HUES64 (cell line): ENCODE results near the gene SLC5A2.

Experiments
- H3K27ac ChIP-seq: 2 replicates; pipeline ENCODE4 v1.7.0; 2013; ENCODE audit warnings: low read depth, low read length, inconsistent platforms
- H3K27me3 ChIP-seq: 2 replicates; pipeline ENCODE4 v1.6.1; 2013; ENCODE audit warnings: mild to moderate bottlenecking, low read length; ENCODE audit not compliant: insufficient read depth
- H3K36me3 ChIP-seq: 2 replicates; pipeline ENCODE4 v1.6.1; 2013; ENCODE audit warnings: mild to moderate bottlenecking, low read length; ENCODE audit not compliant: insufficient read depth
- H3K4me1 ChIP-seq: 2 replicates; pipeline ENCODE4 v1.6.1; 2013; ENCODE audit warnings: mild to moderate bottlenecking, low read length, moderate library complexity; ENCODE audit not compliant: insufficient read depth
- H3K4me3 ChIP-seq: 2 replicates; pipeline ENCODE4 v1.5.1; 2013; ENCODE audit warnings: mild to moderate bottlenecking, low read length, moderate library complexity
- H3K9ac ChIP-seq: 2 replicates; pipeline ENCODE4 v1.6.1; 2013; ENCODE audit warnings: mild to moderate bottlenecking, low read depth, low read length
- H3K9me3 ChIP-seq: 2 replicates; pipeline ENCODE4 v1.6.1; 2013; ENCODE audit warnings: low read depth, low read length; ENCODE audit not compliant: insufficient read depth
- WGBS: fragments of 150-250, 120-280 bp; methylation state at CpG from one replicate; pipeline ENCODE4 v1.1.7; 2013; ENCODE audit warnings: missing lambda C conversion rate; 5-methylcytosine and 5-hydroxymethylcytosine counted together

Gene SLC5A2

DNA sequence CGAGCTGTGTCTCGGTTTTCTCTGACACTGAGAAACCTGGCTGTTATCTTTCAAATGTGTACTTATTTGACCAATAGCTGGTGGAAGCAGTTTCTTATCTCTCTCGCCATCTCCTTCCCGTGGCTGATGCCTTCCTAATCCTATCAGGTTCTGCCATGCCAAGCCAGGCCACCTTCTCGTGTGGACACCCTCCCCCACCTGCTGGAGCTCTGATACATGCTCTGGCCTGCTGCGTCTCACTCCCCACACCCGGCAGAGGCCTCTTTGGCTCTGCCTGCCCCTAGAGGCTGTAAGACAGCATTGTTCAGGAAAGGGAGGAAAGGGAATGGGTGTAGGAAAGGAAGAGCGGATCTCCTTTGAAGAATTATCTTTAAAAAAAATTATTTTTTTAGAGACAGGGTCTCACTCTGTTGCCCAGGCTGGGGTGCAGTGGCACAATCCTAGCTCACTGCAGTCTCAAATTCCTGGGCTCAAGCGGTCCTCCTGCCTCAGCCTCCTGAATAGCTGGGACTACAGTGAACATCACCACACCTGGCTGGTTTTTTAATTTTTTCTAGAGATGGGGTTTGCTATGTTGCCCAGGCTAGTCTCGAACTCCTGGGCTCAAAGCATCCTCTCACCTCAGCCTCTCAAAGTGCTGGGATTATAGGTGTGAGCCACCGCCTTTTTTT lies 31.1 kb upstream of the SLC5A2 start:
- no peak overlapping the region for H3K4me3 ChIP-seq
- no peak overlapping the region for H3K27ac ChIP-seq
- no peaks in the 10 kb centered on the region for H3K27me3 ChIP-seq
- H3K4me1 ChIP-seq, result peaks cover 27% of the 10 kb centered on the region
- 41% methylated on average over 8 of the region's 11 CpGs for WGBS
- H3K9ac ChIP-seq, result no peak overlapping the region
- H3K9me3 ChIP-seq, result no peaks in the 10 kb centered on the region
- H3K36me3 ChIP-seq, result 0 out of 2 replicates have a peak, but pooled peaks cover 4% of the 10 kb centered on the region

DNA sequence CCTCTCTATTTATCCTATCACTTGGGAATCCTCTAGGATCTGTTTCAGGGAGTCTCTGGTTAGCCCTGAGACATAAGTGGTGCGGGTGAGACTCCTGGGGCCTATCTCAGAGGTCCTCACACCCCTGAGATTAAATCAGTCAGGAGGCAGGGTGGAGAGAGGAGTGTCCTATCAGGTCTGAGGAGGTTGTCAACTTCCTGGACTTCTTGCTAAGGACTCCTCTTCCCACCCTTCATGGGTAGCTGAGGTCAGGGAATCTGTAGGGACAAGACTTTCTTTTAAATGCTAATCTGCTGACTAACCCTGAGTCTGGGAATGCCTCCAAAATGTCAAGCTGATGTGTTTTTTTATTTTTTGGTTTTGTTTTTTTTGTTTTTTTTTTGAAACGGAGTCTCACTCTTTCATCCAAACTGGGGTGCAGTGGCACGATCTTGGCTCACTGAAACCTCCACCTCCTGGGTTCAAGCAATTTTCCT lies 30.3 kb upstream of the SLC5A2 start:
- peak overlapping the region; percentile 21; the same call in 1 of the 2 replicates for H3K27ac ChIP-seq
- 48% methylated on average over 3 of the region's 3 CpGs for WGBS
- H3K9ac ChIP-seq, result no peak overlapping the region
- no peaks in the 10 kb centered on the region for H3K27me3 ChIP-seq
- H3K4me1 ChIP-seq, result peaks cover 27% of the 10 kb centered on the region
- H3K4me3 ChIP-seq, result no peak overlapping the region
- H3K9me3 ChIP-seq, result no peaks in the 10 kb centered on the region
- H3K36me3 ChIP-seq, result 0 out of 2 replicates have a peak, but pooled peaks cover 4% of the 10 kb centered on the region

DNA sequence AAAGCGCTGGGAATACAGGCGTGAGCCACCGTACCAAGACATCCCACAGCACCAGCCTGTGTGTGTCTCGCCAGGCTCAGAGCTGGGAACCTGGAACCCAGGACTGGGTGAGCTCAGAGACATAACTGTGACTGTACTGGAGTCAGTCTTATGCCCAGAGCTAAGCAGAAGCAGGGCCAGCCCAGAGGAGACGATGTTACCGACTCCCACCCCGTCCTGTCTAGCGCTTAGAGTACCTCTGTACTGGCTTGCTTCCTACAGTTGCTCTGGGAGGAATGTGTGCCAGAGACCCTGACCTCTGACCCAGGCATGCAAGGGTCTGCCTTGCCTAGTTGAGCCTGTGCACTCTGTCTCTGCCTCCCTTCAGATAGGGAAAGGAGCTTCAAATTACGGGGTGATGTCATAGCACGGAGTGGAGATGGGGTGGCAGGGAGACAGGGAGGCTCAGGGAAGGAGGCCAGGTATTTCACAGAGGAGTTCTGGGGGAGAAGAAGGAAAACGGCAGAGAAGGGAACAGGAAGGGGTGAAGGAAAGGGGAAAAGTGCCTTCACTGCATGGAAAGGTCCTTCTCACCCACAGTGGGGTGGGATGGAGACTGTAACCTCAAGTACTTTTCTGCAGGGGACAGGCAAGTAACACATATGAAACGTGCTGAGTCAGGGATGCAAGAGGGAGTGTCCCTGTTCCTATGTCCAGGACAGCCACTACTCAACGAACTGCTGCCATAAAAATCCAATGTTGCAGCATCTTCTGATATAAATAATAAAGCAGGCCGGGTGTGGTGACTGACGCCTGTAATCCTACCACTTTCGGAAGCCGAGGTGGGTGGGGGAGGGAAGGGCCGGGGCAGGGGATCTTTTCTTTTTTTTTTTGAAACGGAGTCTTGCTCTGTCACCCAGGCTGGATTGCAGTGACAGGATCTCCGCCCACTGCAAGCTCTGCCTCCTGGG lies 29.4 kb upstream of the SLC5A2 start:
- 38% methylated on average over 20 of the region's 20 CpGs for WGBS
- peak overlapping the region; percentile 24; the same call in 1 of the 2 replicates for H3K27ac ChIP-seq

DNA sequence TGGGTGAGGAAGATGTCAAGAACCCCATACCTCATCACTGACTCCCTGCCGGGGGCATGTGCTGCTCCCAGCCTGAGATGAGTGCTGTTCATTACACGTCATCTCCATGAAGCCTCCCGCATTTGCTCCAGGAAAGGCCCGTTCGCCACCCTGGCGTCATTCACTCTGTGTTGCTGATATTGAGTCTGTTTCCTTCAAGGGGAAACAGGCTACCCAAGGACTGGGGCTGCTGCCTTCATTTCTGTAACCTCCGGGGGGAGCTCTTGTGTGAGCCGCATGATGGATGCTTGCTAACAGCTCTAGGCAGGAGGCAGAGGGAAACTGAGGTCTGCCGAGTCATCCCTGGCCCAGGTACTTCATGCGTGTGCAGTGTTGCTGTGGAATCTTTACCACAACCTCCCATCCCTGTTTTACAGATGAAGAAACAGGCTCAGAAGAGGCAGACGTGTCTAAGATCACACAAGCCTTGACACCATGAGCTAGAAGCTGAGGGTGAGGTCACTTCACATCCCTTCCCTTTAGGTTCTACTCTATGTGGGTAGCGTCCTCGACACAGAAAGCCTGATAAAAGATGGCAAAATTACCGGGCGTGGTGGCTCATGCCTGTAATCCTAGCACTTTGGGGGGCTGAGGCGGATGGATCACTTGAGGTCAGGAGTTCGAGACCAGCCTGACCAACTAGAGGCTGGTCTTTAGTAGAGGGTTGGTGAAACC lies 27.2 kb upstream of the SLC5A2 start:
- no peaks in the 10 kb centered on the region for H3K27me3 ChIP-seq
- no peaks in the 10 kb centered on the region for H3K9me3 ChIP-seq
- 83% methylated on average over 17 of the region's 17 CpGs for WGBS
- H3K4me1 ChIP-seq, result peaks cover 27% of the 10 kb centered on the region
- 0 out of 2 replicates have a peak, but pooled peaks cover 4% of the 10 kb centered on the region for H3K36me3 ChIP-seq
- no peak overlapping the region for H3K4me3 ChIP-seq
- no peak overlapping the region for H3K27ac ChIP-seq
- H3K9ac ChIP-seq, result no peak overlapping the region

More for the DNA sequence above, 29.4 kb upstream of the SLC5A2 start:
- Histone ChIP-seq H3K9ac (no peak overlapping the region), H3K4me1 (peaks cover 27% of the 10 kb centered on the region), H3K9me3 (no peaks in the 10 kb centered on the region), H3K36me3 (0 out of 2 replicates have a peak, but pooled peaks cover 4% of the 10 kb centered on the region), H3K4me3 (no peak overlapping the region), H3K27me3 (no peaks in the 10 kb centered on the region)

DNA sequence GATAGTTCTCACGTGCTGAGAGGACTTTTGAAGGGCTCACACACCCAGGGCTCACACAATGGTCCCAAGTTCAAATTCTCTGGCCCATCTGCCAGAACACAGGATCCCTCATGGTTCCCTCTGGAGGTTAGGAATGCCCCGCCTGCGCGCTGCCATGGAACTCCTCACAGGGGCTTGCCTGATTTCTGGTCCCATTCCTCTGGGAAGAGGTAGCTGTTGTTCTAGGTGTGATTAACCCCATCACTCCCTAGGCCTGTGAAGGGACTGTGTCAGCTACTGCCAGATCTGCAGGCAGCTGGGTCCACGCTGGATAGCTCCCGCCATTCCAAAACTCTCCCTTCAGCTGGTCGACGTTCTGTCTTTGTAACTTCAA lies 25.9 kb upstream of the SLC5A2 start:
- H3K4me3 ChIP-seq, result no peak overlapping the region
- peaks cover 20% of the 10 kb centered on the region for H3K4me1 ChIP-seq
- 0 out of 2 replicates have a peak, but pooled peaks cover 4% of the 10 kb centered on the region for H3K36me3 ChIP-seq
- H3K9ac ChIP-seq, result no peak overlapping the region
- H3K9me3 ChIP-seq, result no peaks in the 10 kb centered on the region
- no peaks in the 10 kb centered on the region for H3K27me3 ChIP-seq
- H3K27ac ChIP-seq, result no peak overlapping the region
- 89% methylated on average over 8 of the region's 8 CpGs for WGBS

DNA sequence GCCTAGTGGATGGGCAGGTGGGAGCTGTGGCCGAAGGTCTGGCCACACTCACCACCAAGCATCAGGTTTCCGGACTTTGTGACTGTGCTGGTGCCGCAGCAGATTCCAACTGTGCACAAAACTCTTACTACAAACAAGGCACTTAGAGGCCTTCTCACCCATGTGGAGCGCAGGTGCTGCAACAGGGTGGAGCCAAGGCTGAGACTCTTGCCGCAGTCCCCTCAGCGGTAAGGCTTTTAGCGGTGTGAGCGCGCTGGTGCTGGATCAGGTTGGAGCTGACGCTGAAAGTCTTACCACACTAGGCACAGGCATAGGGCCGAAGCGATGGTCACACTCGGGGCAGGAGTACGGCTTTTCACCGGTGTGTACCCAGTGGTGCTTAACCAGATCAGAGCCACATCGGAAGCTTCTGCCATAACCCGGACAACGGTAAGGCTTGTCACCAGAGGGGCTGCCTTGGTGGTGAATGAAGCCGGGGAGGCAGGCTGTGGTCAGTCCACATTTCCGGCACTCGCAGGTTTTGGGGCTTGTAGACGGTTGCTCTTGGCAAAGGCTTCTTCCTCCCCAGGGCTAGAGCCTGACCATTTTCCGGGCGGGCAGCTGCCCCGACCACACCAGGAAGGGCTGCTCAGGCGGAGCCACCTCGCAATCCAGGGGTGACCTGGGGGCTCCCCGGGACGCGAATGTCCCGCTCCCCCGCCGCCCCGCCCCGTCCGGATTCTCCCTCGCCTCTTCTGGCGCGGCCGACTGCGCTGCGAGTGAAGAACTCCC lies 24.7 kb upstream of the SLC5A2 start:
- 3% methylated on average over 42 of the region's 42 CpGs for WGBS
- H3K9ac ChIP-seq, result peak overlapping the region; percentile 99
- peak overlapping the region; percentile 100 for H3K27ac ChIP-seq
- peaks cover 7% of the 10 kb centered on the region for H3K4me1 ChIP-seq
- H3K4me3 ChIP-seq, result peak overlapping the region; percentile 89
- no peaks in the 10 kb centered on the region for H3K27me3 ChIP-seq
- no peaks in the 10 kb centered on the region for H3K9me3 ChIP-seq
- H3K36me3 ChIP-seq, result 0 out of 2 replicates have a peak, but pooled peaks cover 5% of the 10 kb centered on the region

DNA sequence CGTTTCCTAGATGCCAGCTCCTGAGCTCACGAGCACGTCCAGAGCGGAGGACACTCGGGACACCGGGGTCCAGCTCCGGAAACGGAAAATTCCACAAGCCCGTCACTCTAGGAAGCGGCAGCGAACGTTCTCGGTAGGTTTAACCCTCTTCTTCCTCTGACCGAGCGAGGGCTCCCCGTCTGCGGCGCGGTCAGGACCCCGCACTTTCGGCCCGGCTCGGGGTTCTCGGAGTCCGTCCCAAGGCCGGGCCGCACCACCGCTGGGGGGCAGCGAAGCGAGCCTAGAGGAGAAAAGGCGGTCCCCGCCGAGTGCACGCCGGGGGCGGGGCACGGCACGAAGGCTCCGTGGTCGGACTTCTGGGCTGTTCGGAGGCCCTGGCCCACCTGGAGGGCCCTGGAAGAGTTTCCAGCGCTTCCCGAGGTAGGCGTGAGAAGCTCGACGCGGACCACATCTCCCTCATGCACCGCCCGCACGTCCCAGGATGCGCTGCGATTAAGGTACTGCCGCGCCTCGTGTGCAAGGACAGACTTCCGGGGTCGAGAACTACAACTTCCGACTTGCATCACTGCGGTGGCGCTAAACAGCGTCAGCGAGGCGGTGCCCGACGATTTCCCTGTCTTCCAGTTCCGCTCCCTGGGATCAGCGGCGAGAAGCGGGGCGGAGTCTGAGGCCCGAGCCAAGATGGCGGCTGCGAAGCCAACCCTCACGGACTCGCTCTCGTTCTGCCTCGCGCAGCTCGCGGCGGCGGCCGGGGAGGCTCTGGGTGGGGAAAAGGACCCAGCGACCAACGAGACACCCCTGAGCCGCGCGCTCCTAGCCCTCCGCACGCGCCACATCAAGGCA lies 23.9 kb upstream of the SLC5A2 start, which contains the start of gene ARMC5:
ARMC5 (plus strand) TSS at position 658 of the 843 bp plus-strand sequence; CDS start at position 682, 24 bp downstream.
- H3K9ac ChIP-seq, result peak within 1 kb of the TSS; percentile 99
- peak within 1 kb of the TSS; percentile 100 for H3K27ac ChIP-seq
- peaks cover 10% of the 10 kb centered on the region; the same call in 1 of the 2 replicates for H3K36me3 ChIP-seq
- H3K4me1 ChIP-seq, result no peaks in the 10 kb centered on the region; the same call in 1 of the 2 replicates
- H3K9me3 ChIP-seq, result no peaks in the 10 kb centered on the region
- no peaks in the 10 kb centered on the region for H3K27me3 ChIP-seq
- peak within 1 kb of the TSS; percentile 89 for H3K4me3 ChIP-seq
- WGBS, result under 1% methylated on average over 91 of the region's 91 CpGs

DNA sequence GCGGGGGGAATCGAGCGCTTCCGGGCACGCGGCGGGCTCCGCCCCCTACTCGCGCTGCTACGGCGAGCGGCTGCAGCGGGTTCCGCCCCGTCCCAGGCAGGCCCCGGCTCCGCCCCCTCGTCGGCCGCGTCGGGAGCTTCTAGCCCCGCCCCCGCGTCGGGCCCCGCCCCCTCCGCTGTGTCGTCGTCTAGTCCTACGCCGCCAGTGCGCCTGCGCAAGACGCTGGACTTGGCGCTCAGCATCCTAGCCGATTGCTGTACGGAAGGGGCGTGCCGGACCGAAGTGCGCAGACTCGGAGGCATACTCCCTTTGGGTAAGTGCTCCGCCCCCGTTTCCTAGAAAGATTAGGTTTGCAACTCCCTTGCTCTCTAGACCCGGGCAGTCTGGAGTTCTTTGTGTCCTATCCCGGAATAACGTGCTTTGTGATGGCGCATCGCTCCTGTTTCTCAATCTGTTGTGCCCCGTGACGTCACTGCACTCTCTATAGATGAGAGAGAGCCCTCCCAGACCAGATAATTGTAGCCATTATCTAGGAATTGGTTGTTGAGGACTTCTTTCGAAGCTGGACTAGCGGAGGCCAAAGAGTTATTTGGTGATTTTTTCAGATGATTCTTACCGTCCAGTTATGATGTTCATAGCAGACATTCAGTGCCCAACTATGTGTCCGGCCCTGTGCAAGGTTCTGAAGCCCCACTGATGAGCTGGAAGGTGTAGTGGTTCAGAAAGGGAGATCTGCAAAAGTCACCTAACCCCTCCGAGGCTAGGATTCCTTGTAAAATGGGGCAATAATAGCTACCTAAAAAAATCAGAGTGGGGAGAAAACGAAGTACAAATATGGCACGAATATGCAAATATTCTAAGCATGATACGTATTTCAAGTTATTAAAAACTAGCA lies 23.0 kb upstream of the SLC5A2 start:
- H3K9me3 ChIP-seq, result no peaks in the 10 kb centered on the region
- H3K27me3 ChIP-seq, result no peaks in the 10 kb centered on the region
- H3K27ac ChIP-seq, result peak overlapping the region; percentile 100
- H3K4me3 ChIP-seq, result peak overlapping the region; percentile 89
- 6% methylated on average over 61 of the region's 61 CpGs for WGBS
- peaks cover 14% of the 10 kb centered on the region; the same call in 1 of the 2 replicates for H3K36me3 ChIP-seq
- H3K9ac ChIP-seq, result peak overlapping the region; percentile 99
- H3K4me1 ChIP-seq, result no peaks in the 10 kb centered on the region; the same call in 1 of the 2 replicates

DNA sequence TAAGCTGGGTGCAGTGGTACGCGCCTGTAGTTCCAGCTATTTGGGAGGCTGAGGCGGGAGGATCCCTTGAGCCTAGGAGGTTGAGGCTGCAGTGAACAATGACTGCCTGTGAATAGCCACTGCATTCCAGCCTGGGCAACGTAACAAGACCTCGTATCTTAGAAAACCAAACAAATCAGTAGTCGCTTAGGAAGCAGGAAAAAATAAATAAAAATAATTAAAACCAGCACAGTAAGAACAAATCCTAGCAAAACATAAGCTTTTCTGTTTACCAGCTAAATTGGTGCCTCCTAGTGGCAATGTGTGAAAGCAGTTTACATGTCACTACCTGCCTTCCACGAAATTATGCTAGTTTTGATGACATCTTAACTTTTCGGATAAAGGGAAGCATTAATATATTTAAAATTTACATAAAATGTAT lies 22.3 kb upstream of the SLC5A2 start:
- Histone ChIP-seq H3K4me3 (peak overlapping the region; percentile 86), H3K36me3 (peaks cover 14% of the 10 kb centered on the region; the same call in 1 of the 2 replicates), H3K9ac (peak overlapping the region; percentile 81; the same call in 1 of the 2 replicates), H3K4me1 (no peaks in the 10 kb centered on the region; the same call in 1 of the 2 replicates), H3K27me3 (no peaks in the 10 kb centered on the region), H3K27ac (no peak overlapping the region), H3K9me3 (no peaks in the 10 kb centered on the region)
- WGBS, result 81% methylated on average over 4 of the region's 8 CpGs
